ENCODE data around the gene HEATR1. TPM values are rescaled to one million over a fixed set of nuclear protein-coding genes. Genes with fewer than 3 reads are reported as not detected.
"Not testable (repeated sequence)": the region's sequence is repeated elsewhere in the genome, so short reads cannot be mapped to it uniquely, and the experiment has no call there.

HEATR1 gene
- total and polyA plus RNA-seq, 9 donors = 5.4 to 51.6 (median 25.0) TPM

GRCh38 chr1:236509647-236510401, 94.5 kb downstream of the HEATR1 start:
- H3K27ac ChIP-seq = no peak overlapping the region
- no peak overlapping the region for H3K4me3 ChIP-seq
- TF ChIP-seq EP300 (IDR thresholded peaks at IDR 0.05) (no peak), POLR2A (IDR thresholded peaks at IDR 0.05) (no peak), CTCF (IDR thresholded peaks at IDR 0.05) (no peak)
- 83 to 97% (median 93%) methylated on average over 8 of the region's 8 CpGs for WGBS, 3 donors
- no peak for DNase-seq
- H3K9me3 ChIP-seq = no peaks in the 10 kb centered on the region
- H3K27me3 ChIP-seq = no peaks in the 10 kb centered on the region
- H3K4me1 ChIP-seq (ENCODE audit: insufficient read depth) = peaks cover 2% of the 10 kb centered on the region
- intact Hi-C loops (cut with DNase I) = no loop called here
- H3K36me3 ChIP-seq = no peaks in the 10 kb centered on the region

GRCh38 chr1:236509203-236509602, 95.1 kb downstream of the HEATR1 start:
- Histone ChIP-seq H3K27ac (no peak overlapping the region), H3K27me3 (no peaks in the 10 kb centered on the region), H3K36me3 (no peaks in the 10 kb centered on the region), H3K4me3 (no peak overlapping the region), H3K9me3 (no peaks in the 10 kb centered on the region), H3K4me1 (ENCODE audit: insufficient read depth) (peaks cover 2% of the 10 kb centered on the region)
- TF ChIP-seq CTCF (IDR thresholded peaks at IDR 0.05) = no peak
- no peak for TF ChIP-seq EP300 (IDR thresholded peaks at IDR 0.05)
- no peak for TF ChIP-seq POLR2A (IDR thresholded peaks at IDR 0.05)
- no peak for DNase-seq
- 88 to 97% (median 90%) methylated on average over 1 of the region's 1 CpG for WGBS, 3 donors
- intact Hi-C loops (cut with DNase I) = no loop called here

- intact Hi-C loops (cut with DNase I) = no loop called here
- Histone ChIP-seq H3K9me3 (no peaks in the 10 kb centered on the region), H3K36me3 (no peaks in the 10 kb centered on the region), H3K27ac (no peak overlapping the region), H3K4me1 (ENCODE audit: insufficient read depth) (peaks cover 2% of the 10 kb centered on the region), H3K27me3 (no peaks in the 10 kb centered on the region), H3K4me3 (no peak overlapping the region)
- WGBS, 3 donors = 75 to 85% (median 81%) methylated on average over 6 of the region's 6 CpGs
- no peak for DNase-seq
- TF ChIP-seq EP300 (IDR thresholded peaks at IDR 0.05) (no peak), CTCF (IDR thresholded peaks at IDR 0.05) (no peak), POLR2A (IDR thresholded peaks at IDR 0.05) (no peak)
Measured at GRCh38 chr1:236508593-236509027, 95.7 kb downstream of the HEATR1 start.

- DNase-seq = no peak
- no peak for TF ChIP-seq POLR2A (IDR thresholded peaks at IDR 0.05)
- TF ChIP-seq EP300 (IDR thresholded peaks at IDR 0.05) = no peak
- TF ChIP-seq CTCF (IDR thresholded peaks at IDR 0.05) = no peak
- Histone ChIP-seq H3K27ac (no peak overlapping the region), H3K36me3 (no peaks in the 10 kb centered on the region), H3K4me1 (ENCODE audit: insufficient read depth) (peaks cover 2% of the 10 kb centered on the region), H3K9me3 (no peaks in the 10 kb centered on the region), H3K4me3 (no peak overlapping the region), H3K27me3 (no peaks in the 10 kb centered on the region)
- WGBS, 3 donors = 35 to 61% (median 52%) methylated on average over 5 of the region's 5 CpGs
- intact Hi-C loops (cut with DNase I) = no loop called here
Measured at GRCh38 chr1:236507022-236507700, 97.2 kb downstream of the HEATR1 start.

GRCh38 chr1:236504338-236504737, 100.0 kb downstream of the HEATR1 start:
- DNase-seq; H3K27me3 ChIP-seq; intact Hi-C loops (cut with DNase I); H3K4me3 ChIP-seq; H3K36me3 ChIP-seq; H3K27ac ChIP-seq; H3K9me3 ChIP-seq; H3K4me1 ChIP-seq (ENCODE audit: insufficient read depth): not testable (repeated sequence)
- 41 to 59% (median 49%) methylated on average over 3 of the region's 3 CpGs for WGBS, 3 donors

Data from ovary (tissue), 9 donors.